HG03457 (cell line): Measurements from ENCODE around the gene NEU1.

ENCODE experiments used
- ATAC-seq: cut with Tn5 transposase; IDR thresholded peaks from one replicate; pipeline ENCODE4 v1.9.1; 2021; ENCODE audit warnings: moderate number of reproducible peaks; ENCODE audit not compliant: unreplicated experiment

Gene NEU1

GRCh38 chr6:31896856-31897611, 34.4 kb upstream of the NEU1 start:
- ATAC-seq = no peak

- no peak for ATAC-seq
Measured at GRCh38 chr6:31896493-31896855, 33.9 kb upstream of the NEU1 start.

GRCh38 chr6:31892821-31893220, 30.2 kb upstream of the NEU1 start:
- no peak for ATAC-seq

- no peak for ATAC-seq
Measured at GRCh38 chr6:31889331-31889972, 26.8 kb upstream of the NEU1 start.

GRCh38 chr6:31888276-31889258, 25.9 kb upstream of the NEU1 start:
- no peak for ATAC-seq

- ATAC-seq = no peak
Measured at GRCh38 chr6:31887173-31888007, 24.8 kb upstream of the NEU1 start.

GRCh38 chr6:31886541-31886991, 23.9 kb upstream of the NEU1 start:
- no peak for ATAC-seq

- ATAC-seq = no peak
Measured at GRCh38 chr6:31884528-31885035, 22.0 kb upstream of the NEU1 start.

GRCh38 chr6:31883676-31884075, 21.1 kb upstream of the NEU1 start:
- no peak for ATAC-seq

GRCh38 chr6:31882344-31882743, 19.7 kb upstream of the NEU1 start:
- ATAC-seq = no peak

- ATAC-seq = no peak
Measured at GRCh38 chr6:31881136-31881859, 18.7 kb upstream of the NEU1 start.

- ATAC-seq = no peak
Measured at GRCh38 chr6:31880616-31881015, 18.0 kb upstream of the NEU1 start.

- no peak for ATAC-seq
Measured at GRCh38 chr6:31879901-31880300, 17.3 kb upstream of the NEU1 start.

- no peak for ATAC-seq
Measured at GRCh38 chr6:31879143-31879542, 16.5 kb upstream of the NEU1 start.

GRCh38 chr6:31878726-31879125, 16.1 kb upstream of the NEU1 start, which contains the start of gene SLC44A4:
Gene SLC44A4 (minus strand): TSS chr6:31878997. CDS start chr6:31878980, 17 bp downstream.
- no peak for ATAC-seq

GRCh38 chr6:31878222-31878621, 15.6 kb upstream of the NEU1 start:
- ATAC-seq = no peak

GRCh38 chr6:31877651-31878161, 15.1 kb upstream of the NEU1 start:
- ATAC-seq = no peak

- ATAC-seq = no peak
Measured at GRCh38 chr6:31877125-31877650, 14.6 kb upstream of the NEU1 start.

GRCh38 chr6:31876357-31876756, 13.7 kb upstream of the NEU1 start:
- ATAC-seq = no peak
